Gastrocnemius medialis (tissue), 4 donors: ENCODE results near the gene EXOC7.

Source experiments
- CTCF ChIP-seq, 5 experiments: fragments of 450-650 bp in 3 of 5; fragments of 200-600 bp in 2 of 5; sonication (generic) in 2 of 5; IDR thresholded peaks in 4 of 5; conservative IDR thresholded peaks in 1 of 5; 1 replicate in 4 of 5; 2 replicates in 1 of 5; pipeline ENCODE4 v1.5.1; 2016 to 2019; ENCODE audit warnings: antibody characterized with exemption in 5 of 5, mild to moderate bottlenecking in 3 of 5, moderate library complexity in 3 of 5
- POLR2A ChIP-seq, 2 donors: fragments of 450-650 bp; IDR thresholded peaks; one replicate each; pipeline ENCODE4 v1.6.1; 2017; ENCODE audit warnings: antibody characterized with exemption in 2 of 2, mild to moderate bottlenecking in 2 of 2, moderate library complexity in 2 of 2

- TF ChIP-seq CTCF (IDR thresholded peaks at IDR 0.05 in 4 of 5, conservative IDR thresholded peaks at IDR 0.05 in 1 of 5) (no peak), POLR2A (IDR thresholded peaks at IDR 0.05) (no peak)
These were observed 23.4 kb downstream of the EXOC7 start for GRCh38 chr17:76079956-76080767.
